OCI-LY1 (cell line): ENCODE measurements around the gene CHSY1.

Source experiments
- CTCF ChIP-seq: fragments of 200-600 bp; sonication (generic), shearing (Covaris generic); IDR thresholded peaks from 2 replicates; pipeline ENCODE4 v1.5.1; 2017; ENCODE audit warnings: mild to moderate bottlenecking, antibody characterized with exemption, low read length, moderate library complexity, mixed read lengths
- EZH2 ChIP-seq: fragments of 200-600 bp; sonication (generic), shearing (Covaris generic); IDR thresholded peaks from 2 replicates; pipeline ENCODE4 v1.8.0; 2017; ENCODE audit warnings: borderline replicate concordance, mixed run types, mild to moderate bottlenecking, antibody characterized with exemption, low read length, moderate library complexity, mixed read lengths

GRCh38 chr15:101211897-101212296, 40.0 kb downstream of the CHSY1 start:
- TF ChIP-seq CTCF (no peak), EZH2 (no peak)
